HG03039 (cell line): Measurements from ENCODE around the gene ETV6.

Source experiments
- ATAC-seq: cut with Tn5 transposase; IDR thresholded peaks from one replicate; pipeline ENCODE4 v1.9.1; 2021; ENCODE audit warnings: mild to moderate bottlenecking, moderate library complexity; ENCODE audit not compliant: unreplicated experiment

ETV6 gene

GRCh38 chr12:11755302-11755930 lies 105.9 kb downstream of the ETV6 start:
- no peak for ATAC-seq

- no peak for ATAC-seq
Measured at GRCh38 chr12:11756022-11756421, 106.5 kb downstream of the ETV6 start.

GRCh38 chr12:11756523-11756922 lies 107.0 kb downstream of the ETV6 start:
- no peak for ATAC-seq

GRCh38 chr12:11757095-11757494 lies 107.6 kb downstream of the ETV6 start:
- no peak for ATAC-seq

- no peak for ATAC-seq
Measured at GRCh38 chr12:11757531-11757930, 108.1 kb downstream of the ETV6 start.

GRCh38 chr12:11758087-11758486 lies 108.6 kb downstream of the ETV6 start:
- no peak for ATAC-seq

GRCh38 chr12:11758510-11759493 lies 109.3 kb downstream of the ETV6 start:
- no peak for ATAC-seq

GRCh38 chr12:11759494-11759878 lies 110.0 kb downstream of the ETV6 start:
- ATAC-seq = no peak

GRCh38 chr12:11759899-11760298 lies 110.4 kb downstream of the ETV6 start:
- no peak for ATAC-seq

GRCh38 chr12:11761869-11762567 lies 112.5 kb downstream of the ETV6 start:
- ATAC-seq = peak; percentile 45

- ATAC-seq = no peak
Measured at GRCh38 chr12:11762723-11763326, 113.4 kb downstream of the ETV6 start.

GRCh38 chr12:11763760-11764520 lies 114.5 kb downstream of the ETV6 start:
- ATAC-seq = no peak

- no peak for ATAC-seq
Measured at GRCh38 chr12:11764837-11765236, 115.4 kb downstream of the ETV6 start.

- ATAC-seq = no peak
Measured at GRCh38 chr12:11765421-11765816, 115.9 kb downstream of the ETV6 start.

GRCh38 chr12:11765817-11766794 lies 116.6 kb downstream of the ETV6 start:
- ATAC-seq = peak; percentile 55

- ATAC-seq = no peak
Measured at GRCh38 chr12:11767029-11767724, 117.7 kb downstream of the ETV6 start.

- ATAC-seq = no peak
Measured at GRCh38 chr12:11767798-11768197, 118.3 kb downstream of the ETV6 start.

GRCh38 chr12:11768233-11768965 lies 118.9 kb downstream of the ETV6 start:
- no peak for ATAC-seq
